HCT116 (cell line): ENCODE results near the gene SEPTIN6. TPM values are rescaled to one million over a fixed set of nuclear protein-coding genes. Genes with fewer than 3 reads are reported as not detected.

Source experiments
- ATAC-seq: fragments of 200-7000 bp; cut with Tn5 transposase; 2 replicates; pipeline ENCODE4 v1.9.1; 2020; ENCODE audit warnings: mild to moderate bottlenecking, moderate library complexity
- BruUV-seq: library from RNA; stranded (reverse); fragments of 400-500 nt; replicated peaks from 2 replicates; lab custom pipeline; 2021; lab: Mats Ljungman, UMichigan
- CTCF ChIA-PET: fragments of 300-600 bp; sonication (Branson Sonifier 250); formaldehyde crosslinking; loops from one replicate; lab custom pipeline; 2021; ENCODE audit warnings: antibody characterized with exemption; lab: Charles Lee
- POLR2A ChIA-PET: fragments of 300-600, 350-600 bp; sonication (Branson Sonifier 250); formaldehyde crosslinking; loops from one replicate; lab custom pipeline; 2021; ENCODE audit warnings: antibody characterized with exemption; lab: Charles Lee
- RAD21 ChIA-PET, 2 experiments: fragments of 300-600 bp; sonication (Branson Sonifier 250); formaldehyde crosslinking; loops; one replicate each; lab custom pipeline; 2023; ENCODE audit warnings: low total read pairs in 2 of 2; ENCODE audit not compliant: uncharacterized antibody in 2 of 2, unreplicated experiment in 2 of 2, low non-redundant PET in 1 of 2; lab: Charles Lee
- DNase-seq: peaks from one replicate; pipeline ENCODE4 v3.0.0-alpha.2; 2010; ENCODE audit warnings: low read depth, low spot score
- H2AFZ ChIP-seq: fragments of 200-600 bp; shearing (Covaris generic), sonication (generic); 2 replicates; pipeline ENCODE4 v1.6.1; 2017; ENCODE audit warnings: low read depth, mixed run types, mixed read lengths, antibody characterized with exemption, low read length; ENCODE audit not compliant: poor library complexity, severe bottlenecking
- H3K27ac ChIP-seq: 2 replicates; pipeline ENCODE4 v1.5.1; 2012; ENCODE audit warnings: low read depth, low read length
- H3K27me3 ChIP-seq: fragments of 200-600 bp; sonication (generic); 2 replicates; pipeline ENCODE4 v1.6.1; 2016; ENCODE audit warnings: mixed run types, low read length, mixed read lengths; ENCODE audit not compliant: insufficient read depth
- H3K36me3 ChIP-seq, 2 experiments: fragments of 200-500 bp in 1 of 2; fragments of 200-600 bp in 1 of 2; sonication (Bioruptor generic) in 1 of 2; sonication (generic) in 1 of 2; 2 replicates each; pipeline versions ENCODE4 v1.5.1 to v1.6.1; 2014 to 2016; ENCODE audit warnings: low read length in 2 of 2, inconsistent platforms in 1 of 2, mixed read lengths in 1 of 2, mixed run types in 1 of 2; ENCODE audit not compliant: insufficient read depth in 2 of 2, control insufficient read depth in 1 of 2
- H3K4me1 ChIP-seq, 2 experiments: fragments of 200-600 bp in 1 of 2; sonication (generic) in 1 of 2; 2 replicates each; pipeline versions ENCODE4 v1.5.1 to v1.6.1; 2012 to 2017; ENCODE audit warnings: low read length in 2 of 2, inconsistent platforms in 1 of 2, mild to moderate bottlenecking in 1 of 2, mixed read lengths in 1 of 2, mixed run types in 1 of 2, moderate library complexity in 1 of 2; ENCODE audit not compliant: insufficient read depth in 2 of 2, control insufficient read depth in 1 of 2
- H3K4me2 ChIP-seq: fragments of 200-600 bp; sonication (generic); 2 replicates; pipeline ENCODE4 v1.6.1; 2017; ENCODE audit warnings: mixed run types, low read length, mixed read lengths
- H3K4me3 ChIP-seq, 2 experiments: fragments of 200-600 bp in 1 of 2; sonication (generic) in 1 of 2; replicated peaks in 1 of 2; 2 replicates each; pipeline ENCODE4 v1.5.1; 2011 to 2016; ENCODE audit warnings: low read length in 2 of 2, control low read depth in 1 of 2, low read depth in 1 of 2, mild to moderate bottlenecking in 1 of 2, mixed read lengths in 1 of 2, mixed run types in 1 of 2
- H3K79me2 ChIP-seq: fragments of 200-600 bp; sonication (generic); 2 replicates; pipeline ENCODE4 v1.6.1; 2017; ENCODE audit warnings: mild to moderate bottlenecking, mixed run types, low read length, moderate library complexity, mixed read lengths; ENCODE audit not compliant: insufficient read depth
- H3K9ac ChIP-seq: fragments of 200-600 bp; sonication (generic); 2 replicates; pipeline ENCODE4 v1.6.1; 2016; ENCODE audit warnings: low read length, mixed read lengths
- H3K9me2 ChIP-seq: fragments of 200-600 bp; sonication (generic), shearing (Covaris generic); 2 replicates; pipeline ENCODE4 v1.6.1; 2017; ENCODE audit warnings: mixed run types, mild to moderate bottlenecking, moderate library complexity; ENCODE audit not compliant: insufficient read depth
- H3K9me3 ChIP-seq, 2 experiments: fragments of 200-500 bp in 1 of 2; fragments of 200-600 bp in 1 of 2; sonication (Bioruptor generic) in 1 of 2; sonication (generic) in 1 of 2; 2 replicates each; pipeline ENCODE4 v1.6.1; 2014 to 2017; ENCODE audit warnings: low read length in 2 of 2, mixed read lengths in 2 of 2, inconsistent platforms in 1 of 2, low read depth in 1 of 2, mild to moderate bottlenecking in 1 of 2, mixed run types in 1 of 2, moderate library complexity in 1 of 2; ENCODE audit not compliant: control insufficient read depth in 1 of 2, insufficient read depth in 1 of 2
- H4K20me1 ChIP-seq: fragments of 200-600 bp; sonication (generic), shearing (Covaris generic); 2 replicates; pipeline ENCODE4 v1.6.1; 2017; ENCODE audit warnings: mixed run types, mild to moderate bottlenecking, moderate library complexity; ENCODE audit not compliant: insufficient read depth
- CBX3 ChIP-seq: IDR thresholded peaks from 2 replicates; pipeline ENCODE4 v1.6.1; 2012; ENCODE audit warnings: low read depth
- EGR1 ChIP-seq: IDR thresholded peaks from 2 replicates; pipeline ENCODE4 v1.6.1; 2012; ENCODE audit warnings: low read depth
- EZH2phosphoT487 ChIP-seq: fragments of 200-600 bp; IDR thresholded peaks from 2 replicates; pipeline ENCODE4 v1.6.1; 2018; ENCODE audit warnings: antibody characterized with exemption, borderline replicate concordance
- RAD21 ChIP-seq: IDR thresholded peaks from 2 replicates; pipeline ENCODE4 v1.6.1; 2012; ENCODE audit warnings: low read depth, mild to moderate bottlenecking
- SRF ChIP-seq: IDR thresholded peaks from 2 replicates; pipeline ENCODE4 v1.6.1; 2012; ENCODE audit warnings: low read depth
- TCF7L2 ChIP-seq: IDR thresholded peaks from 2 replicates; pipeline ENCODE4 v1.7.0; 2011; ENCODE audit warnings: borderline replicate concordance, inconsistent platforms; ENCODE audit not compliant: insufficient read depth, insufficient read length; ENCODE audit errors: extremely low read depth
- YY1 ChIP-seq: IDR thresholded peaks from 2 replicates; pipeline ENCODE4 v1.6.1; 2011; ENCODE audit warnings: low read length, low read depth, moderate library complexity, mild to moderate bottlenecking; ENCODE audit not compliant: insufficient replicate concordance; ENCODE audit errors: extremely low read depth
- ZNF274 ChIP-seq: fragments of 200-500 bp; sonication (Bioruptor generic); IDR thresholded peaks from 2 replicates; pipeline ENCODE4 v1.6.1; 2014; ENCODE audit warnings: mild to moderate bottlenecking, low read depth, low read length, inconsistent platforms
- intact Hi-C: fragments of 100-400 bp; cut with micrococcal nuclease; formaldehyde crosslinking; loops from 2 replicates; pipeline ENCODE4 v1.10.0; 2022
- total RNA-seq: library from RNA; stranded (reverse); gene quantifications from one replicate; pipeline ENCODE4 v1.2.1, GENCODE V29; 2021; ENCODE audit not compliant: unreplicated experiment
- TF ChIP-seq, protein P1 (sequence below): IDR thresholded peaks from 2 replicates; pipeline ENCODE4 v1.6.1; 2012
- TF ChIP-seq, protein P2 (sequence below): IDR thresholded peaks from 2 replicates; pipeline ENCODE4 v1.6.1; 2012; ENCODE audit warnings: low read depth
- TF ChIP-seq, protein P3 (sequence below): IDR thresholded peaks from 2 replicates; pipeline ENCODE4 v1.6.1; 2011; ENCODE audit warnings: mild to moderate bottlenecking, low read length, moderate library complexity; ENCODE audit not compliant: insufficient replicate concordance; ENCODE audit errors: extremely low read depth

Gene SEPTIN6
- total RNA-seq, 1 experiment from 2014 or later, result 10.8 TPM

DNA sequence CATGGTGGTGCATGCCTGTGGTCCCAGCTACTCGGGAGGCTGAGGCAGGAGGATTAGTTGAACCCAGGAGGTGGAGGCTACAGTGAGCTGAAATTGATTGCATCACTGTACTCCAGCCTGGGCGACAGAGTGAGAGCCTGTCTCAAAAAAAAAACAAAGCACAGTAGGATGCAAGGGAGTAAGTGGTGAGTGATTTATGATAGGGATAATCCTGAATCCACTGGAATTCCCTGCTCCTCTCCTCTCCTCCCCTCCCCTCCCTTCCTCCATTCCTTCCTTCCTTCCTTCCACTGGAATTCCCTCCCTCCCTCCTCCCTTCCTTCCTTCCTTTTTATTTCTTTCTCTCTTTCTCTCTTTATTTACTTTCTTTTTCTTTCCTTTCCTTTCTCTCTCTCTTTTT lies 45.9 kb downstream of the SEPTIN6 start (continued):
- TF ChIP-seq TCF7L2, result no peak
- TF ChIP-seq, protein P1, sequence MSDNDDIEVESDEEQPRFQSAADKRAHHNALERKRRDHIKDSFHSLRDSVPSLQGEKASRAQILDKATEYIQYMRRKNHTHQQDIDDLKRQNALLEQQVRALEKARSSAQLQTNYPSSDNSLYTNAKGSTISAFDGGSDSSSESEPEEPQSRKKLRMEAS, result no peak
- TF ChIP-seq, protein P2, sequence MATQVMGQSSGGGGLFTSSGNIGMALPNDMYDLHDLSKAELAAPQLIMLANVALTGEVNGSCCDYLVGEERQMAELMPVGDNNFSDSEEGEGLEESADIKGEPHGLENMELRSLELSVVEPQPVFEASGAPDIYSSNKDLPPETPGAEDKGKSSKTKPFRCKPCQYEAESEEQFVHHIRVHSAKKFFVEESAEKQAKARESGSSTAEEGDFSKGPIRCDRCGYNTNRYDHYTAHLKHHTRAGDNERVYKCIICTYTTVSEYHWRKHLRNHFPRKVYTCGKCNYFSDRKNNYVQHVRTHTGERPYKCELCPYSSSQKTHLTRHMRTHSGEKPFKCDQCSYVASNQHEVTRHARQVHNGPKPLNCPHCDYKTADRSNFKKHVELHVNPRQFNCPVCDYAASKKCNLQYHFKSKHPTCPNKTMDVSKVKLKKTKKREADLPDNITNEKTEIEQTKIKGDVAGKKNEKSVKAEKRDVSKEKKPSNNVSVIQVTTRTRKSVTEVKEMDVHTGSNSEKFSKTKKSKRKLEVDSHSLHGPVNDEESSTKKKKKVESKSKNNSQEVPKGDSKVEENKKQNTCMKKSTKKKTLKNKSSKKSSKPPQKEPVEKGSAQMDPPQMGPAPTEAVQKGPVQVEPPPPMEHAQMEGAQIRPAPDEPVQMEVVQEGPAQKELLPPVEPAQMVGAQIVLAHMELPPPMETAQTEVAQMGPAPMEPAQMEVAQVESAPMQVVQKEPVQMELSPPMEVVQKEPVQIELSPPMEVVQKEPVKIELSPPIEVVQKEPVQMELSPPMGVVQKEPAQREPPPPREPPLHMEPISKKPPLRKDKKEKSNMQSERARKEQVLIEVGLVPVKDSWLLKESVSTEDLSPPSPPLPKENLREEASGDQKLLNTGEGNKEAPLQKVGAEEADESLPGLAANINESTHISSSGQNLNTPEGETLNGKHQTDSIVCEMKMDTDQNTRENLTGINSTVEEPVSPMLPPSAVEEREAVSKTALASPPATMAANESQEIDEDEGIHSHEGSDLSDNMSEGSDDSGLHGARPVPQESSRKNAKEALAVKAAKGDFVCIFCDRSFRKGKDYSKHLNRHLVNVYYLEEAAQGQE, result no peak
- TF ChIP-seq, all 23 proteins: peak for 0

DNA sequence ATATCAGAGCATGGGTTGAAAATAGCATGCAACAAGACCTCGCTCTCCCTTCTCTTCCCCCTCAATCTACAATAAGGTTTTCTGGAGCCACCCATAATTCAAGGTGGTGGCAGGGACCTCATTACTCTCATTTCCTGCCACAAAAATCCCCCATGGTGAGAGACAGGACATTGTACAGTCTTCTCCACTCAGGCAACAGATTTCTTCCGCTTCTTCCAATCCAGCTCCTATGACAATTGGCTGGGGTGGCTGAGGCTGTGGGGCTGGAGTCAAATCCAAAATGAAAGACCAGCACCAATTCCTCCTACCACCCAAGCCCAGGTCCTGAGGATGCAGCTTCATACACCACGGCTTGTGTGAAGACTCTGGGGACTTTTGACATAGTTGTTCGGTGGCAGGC lies 46.5 kb downstream of the SEPTIN6 start:
- DNase-seq (no peak), ATAC-seq (no peak)
- CTCF ChIA-PET, result no interaction called here
- intact Hi-C loops, result no loop called here
- no peaks in the 10 kb centered on the region for H4K20me1 ChIP-seq
- H3K4me3 ChIP-seq, result no peak overlapping the region
- H3K27me3 ChIP-seq, result no peaks in the 10 kb centered on the region
- RAD21 ChIA-PET, result no interaction called here
- no peak overlapping the region for H3K4me2 ChIP-seq
- H3K27ac ChIP-seq, result no peak overlapping the region
- no peaks in the 10 kb centered on the region for H3K9me2 ChIP-seq
- H3K79me2 ChIP-seq, result no peaks in the 10 kb centered on the region
- BruUV-seq, result no TSS peak
- H3K4me1 ChIP-seq, result no peaks in the 10 kb centered on the region
- H3K36me3 ChIP-seq, result no peaks in the 10 kb centered on the region
- POLR2A ChIA-PET, result no interaction called here
- H3K9me3 ChIP-seq, result no peaks in the 10 kb centered on the region
- H3K9ac ChIP-seq, result no peak overlapping the region
- no peak overlapping the region for H2AFZ ChIP-seq
- TF ChIP-seq YY1 (no peak), CBX3 (no peak), EZH2phosphoT487 (no peak), ZNF274 (no peak), EGR1 (no peak), SRF (no peak), RAD21 (no peak)
- TF ChIP-seq, protein P1, result no peak
- TF ChIP-seq, protein P2, result no peak
- TF ChIP-seq, protein P3, sequence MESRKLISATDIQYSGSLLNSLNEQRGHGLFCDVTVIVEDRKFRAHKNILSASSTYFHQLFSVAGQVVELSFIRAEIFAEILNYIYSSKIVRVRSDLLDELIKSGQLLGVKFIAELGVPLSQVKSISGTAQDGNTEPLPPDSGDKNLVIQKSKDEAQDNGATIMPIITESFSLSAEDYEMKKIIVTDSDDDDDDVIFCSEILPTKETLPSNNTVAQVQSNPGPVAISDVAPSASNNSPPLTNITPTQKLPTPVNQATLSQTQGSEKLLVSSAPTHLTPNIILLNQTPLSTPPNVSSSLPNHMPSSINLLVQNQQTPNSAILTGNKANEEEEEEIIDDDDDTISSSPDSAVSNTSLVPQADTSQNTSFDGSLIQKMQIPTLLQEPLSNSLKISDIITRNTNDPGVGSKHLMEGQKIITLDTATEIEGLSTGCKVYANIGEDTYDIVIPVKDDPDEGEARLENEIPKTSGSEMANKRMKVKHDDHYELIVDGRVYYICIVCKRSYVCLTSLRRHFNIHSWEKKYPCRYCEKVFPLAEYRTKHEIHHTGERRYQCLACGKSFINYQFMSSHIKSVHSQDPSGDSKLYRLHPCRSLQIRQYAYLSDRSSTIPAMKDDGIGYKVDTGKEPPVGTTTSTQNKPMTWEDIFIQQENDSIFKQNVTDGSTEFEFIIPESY, result no peak
